Smooth muscle cell (in vitro differentiated cells): ENCODE results near the gene GAS2L1. TPM values are rescaled to one million over a fixed set of nuclear protein-coding genes. Genes with fewer than 3 reads are reported as not detected.

Source experiments
- DNase-seq: peaks from one replicate; lab custom pipeline; 2025; ENCODE audit not compliant: unreplicated experiment; lab: John Stamatoyannopoulos, UW
- H2AFZ ChIP-seq: fragments of 200-600 bp; sonication (generic); 2 replicates; pipeline ENCODE4 v1.6.0; 2016; ENCODE audit warnings: antibody characterized with exemption, low read depth, mild to moderate bottlenecking
- H3F3A ChIP-seq: fragments of 200-600 bp; sonication (generic); 2 replicates; pipeline ENCODE4 v1.6.0; 2017; ENCODE audit warnings: antibody characterized with exemption, low read depth
- H3K27ac ChIP-seq: fragments of 200-600 bp; sonication (generic); 2 replicates; pipeline ENCODE4 v1.5.1; 2016; ENCODE audit warnings: low read depth, mild to moderate bottlenecking
- H3K27me3 ChIP-seq: fragments of 200-600 bp; sonication (generic); 2 replicates; pipeline ENCODE4 v1.6.1; 2016; ENCODE audit warnings: low read depth, mild to moderate bottlenecking
- H3K36me3 ChIP-seq: fragments of 200-600 bp; sonication (generic); 2 replicates; pipeline ENCODE4 v1.5.1; 2016; ENCODE audit warnings: low read depth
- H3K4me1 ChIP-seq: fragments of 200-600 bp; sonication (generic); 2 replicates; pipeline ENCODE4 v1.5.1; 2016; ENCODE audit warnings: low read depth
- H3K4me2 ChIP-seq: fragments of 200-600 bp; sonication (generic); 2 replicates; pipeline ENCODE4 v1.6.0; 2016; ENCODE audit warnings: mild to moderate bottlenecking
- H3K4me3 ChIP-seq: fragments of 200-600 bp; sonication (generic); 2 replicates; pipeline ENCODE4 v1.5.1; 2016; ENCODE audit warnings: mild to moderate bottlenecking
- H3K79me2 ChIP-seq: fragments of 200-600 bp; sonication (generic); 2 replicates; pipeline ENCODE4 v1.6.0; 2016; ENCODE audit warnings: low read depth, mild to moderate bottlenecking
- H3K9ac ChIP-seq: fragments of 200-600 bp; sonication (generic); 2 replicates; pipeline ENCODE4 v1.6.0; 2016; ENCODE audit warnings: low read depth
- H3K9me3 ChIP-seq: fragments of 200-600 bp; sonication (generic); replicated peaks from 2 replicates; pipeline ENCODE4 v1.5.1; 2016; ENCODE audit warnings: low read depth
- H4K20me1 ChIP-seq: fragments of 200-600 bp; sonication (generic); 2 replicates; pipeline ENCODE4 v1.6.0; 2016; ENCODE audit warnings: low read depth
- WGBS: methylation state at CpG from one replicate; pipeline ENCODE4 v1.1.7; 2016; ENCODE audit warnings: low lambda C conversion rate; 5-methylcytosine and 5-hydroxymethylcytosine counted together
- polyA plus RNA-seq: library from polyadenylated mRNA; unstranded; fragments of >200 nt; fragmentation: Nextera tagmentation; extraction: Ambion mirVana; gene quantifications from 2 replicates; pipeline ENCODE4 v1.2.1, GENCODE V29; 2016
- total RNA-seq: library from RNA; depleted of rRNA; stranded (reverse); fragments of >200 nt; gene quantifications from 2 replicates; pipeline ENCODE4 v1.2.3, GENCODE V29; 2014
- TF ChIP-seq, protein P1 (sequence below): fragments of 200-600 bp; sonication (generic); IDR thresholded peaks from 2 replicates; pipeline ENCODE4 v1.5.1; 2017; ENCODE audit warnings: borderline replicate concordance, mild to moderate bottlenecking, antibody characterized with exemption; ENCODE audit not compliant: insufficient read depth, poor library complexity, severe bottlenecking

Gene GAS2L1
- total RNA-seq (7.8 TPM in 2 replicates), polyA plus RNA-seq (31.7 and 35.8 TPM in 2 replicates)

DNA sequence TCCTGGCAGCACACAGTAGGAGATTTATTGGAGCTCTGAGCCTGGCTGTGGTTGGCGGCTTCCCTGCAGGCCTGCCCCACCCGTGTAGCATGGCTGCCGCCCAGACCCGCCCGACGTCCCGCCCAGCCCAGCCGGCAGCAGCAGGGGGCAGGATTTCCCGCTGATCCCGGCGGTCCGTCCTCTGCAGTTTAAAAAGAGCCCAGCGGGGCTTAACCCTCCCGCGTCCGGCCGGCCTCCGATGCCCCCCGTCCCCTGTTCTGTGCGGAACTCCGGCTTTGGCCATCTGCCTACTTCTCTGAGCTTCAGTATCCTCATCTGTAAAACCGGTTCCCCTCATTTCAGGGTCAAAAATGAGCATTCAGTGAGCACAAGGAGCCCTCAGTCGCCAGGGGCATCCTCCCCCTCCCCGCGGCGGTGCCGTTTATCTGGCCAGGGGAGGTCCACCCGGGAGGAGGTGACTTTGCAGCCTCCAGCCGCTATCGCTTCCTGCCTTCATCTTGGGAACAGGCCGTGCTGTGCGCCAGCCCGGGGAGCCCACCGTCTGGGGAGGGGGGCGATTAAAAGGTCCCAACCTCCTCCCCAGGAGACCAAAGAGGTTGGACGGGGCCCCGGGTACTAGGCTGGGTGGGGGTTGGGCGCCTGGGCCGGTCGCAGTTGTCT lies at the start of gene GAS2L1:
GAS2L1 (plus strand) TSS at position 476 of the 660 bp plus-strand sequence. CDS start 1,456 bp downstream, outside the sequence.
- Histone ChIP-seq H3F3A (peaks cover under 1% of the 10 kb centered on the region), H3K36me3 (no peaks in the 10 kb centered on the region), H3K27ac (peak within 1 kb of the TSS; percentile 79), H3K4me3 (peak within 1 kb of the TSS; percentile 66), H3K79me2 (peaks cover 8% of the 10 kb centered on the region), H3K9ac (peak within 1 kb of the TSS; percentile 85), H3K27me3 (no peaks in the 10 kb centered on the region), H3K4me1 (peaks cover 7% of the 10 kb centered on the region), H2AFZ (peak within 1 kb of the TSS; percentile 77), H3K9me3 (no peaks in the 10 kb centered on the region), H4K20me1 (peaks cover 8% of the 10 kb centered on the region), H3K4me2 (peak within 1 kb of the TSS; percentile 89)
- peak; percentile 60 for DNase-seq
- TF ChIP-seq, protein P1, sequence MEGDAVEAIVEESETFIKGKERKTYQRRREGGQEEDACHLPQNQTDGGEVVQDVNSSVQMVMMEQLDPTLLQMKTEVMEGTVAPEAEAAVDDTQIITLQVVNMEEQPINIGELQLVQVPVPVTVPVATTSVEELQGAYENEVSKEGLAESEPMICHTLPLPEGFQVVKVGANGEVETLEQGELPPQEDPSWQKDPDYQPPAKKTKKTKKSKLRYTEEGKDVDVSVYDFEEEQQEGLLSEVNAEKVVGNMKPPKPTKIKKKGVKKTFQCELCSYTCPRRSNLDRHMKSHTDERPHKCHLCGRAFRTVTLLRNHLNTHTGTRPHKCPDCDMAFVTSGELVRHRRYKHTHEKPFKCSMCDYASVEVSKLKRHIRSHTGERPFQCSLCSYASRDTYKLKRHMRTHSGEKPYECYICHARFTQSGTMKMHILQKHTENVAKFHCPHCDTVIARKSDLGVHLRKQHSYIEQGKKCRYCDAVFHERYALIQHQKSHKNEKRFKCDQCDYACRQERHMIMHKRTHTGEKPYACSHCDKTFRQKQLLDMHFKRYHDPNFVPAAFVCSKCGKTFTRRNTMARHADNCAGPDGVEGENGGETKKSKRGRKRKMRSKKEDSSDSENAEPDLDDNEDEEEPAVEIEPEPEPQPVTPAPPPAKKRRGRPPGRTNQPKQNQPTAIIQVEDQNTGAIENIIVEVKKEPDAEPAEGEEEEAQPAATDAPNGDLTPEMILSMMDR = peak; percentile 51
- under 1% methylated on average over 40 of the region's 40 CpGs for WGBS

DNA sequence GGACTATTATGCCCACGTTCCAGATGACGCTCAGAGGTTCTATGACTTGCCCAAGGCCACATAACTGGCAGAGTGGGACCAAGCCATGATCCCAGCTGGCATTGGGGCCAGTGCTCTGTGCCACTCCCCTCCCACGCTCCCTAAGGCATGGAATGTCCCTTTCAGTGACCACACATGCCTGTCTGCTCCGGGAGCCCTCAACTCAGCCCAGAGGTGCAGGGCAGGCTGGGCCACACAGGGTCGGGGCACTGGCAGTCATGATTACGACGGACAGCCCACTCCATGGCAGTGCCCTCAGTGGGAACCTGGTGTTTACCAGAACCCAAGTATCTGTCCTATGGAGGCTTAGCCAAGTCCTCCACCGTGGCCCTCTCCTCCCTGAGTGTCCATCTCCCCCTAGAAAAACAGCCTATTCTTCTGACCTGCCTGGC lies 48.7 kb upstream of the GAS2L1 start:
- no peaks in the 10 kb centered on the region for H3K36me3 ChIP-seq
- H3K4me1 ChIP-seq = no peaks in the 10 kb centered on the region
- no peak overlapping the region for H3K4me2 ChIP-seq
- DNase-seq = no peak
- H3K79me2 ChIP-seq = no peaks in the 10 kb centered on the region
- H3K9me3 ChIP-seq = no peaks in the 10 kb centered on the region
- no peak overlapping the region for H3K27ac ChIP-seq
- TF ChIP-seq, protein P1 = no peak
- H3F3A ChIP-seq = no peaks in the 10 kb centered on the region
- H3K9ac ChIP-seq = no peak overlapping the region
- no peaks in the 10 kb centered on the region for H4K20me1 ChIP-seq
- no peaks in the 10 kb centered on the region for H3K27me3 ChIP-seq
- 69% methylated on average over 8 of the region's 8 CpGs for WGBS
- H2AFZ ChIP-seq = no peak overlapping the region
- no peak overlapping the region for H3K4me3 ChIP-seq

DNA sequence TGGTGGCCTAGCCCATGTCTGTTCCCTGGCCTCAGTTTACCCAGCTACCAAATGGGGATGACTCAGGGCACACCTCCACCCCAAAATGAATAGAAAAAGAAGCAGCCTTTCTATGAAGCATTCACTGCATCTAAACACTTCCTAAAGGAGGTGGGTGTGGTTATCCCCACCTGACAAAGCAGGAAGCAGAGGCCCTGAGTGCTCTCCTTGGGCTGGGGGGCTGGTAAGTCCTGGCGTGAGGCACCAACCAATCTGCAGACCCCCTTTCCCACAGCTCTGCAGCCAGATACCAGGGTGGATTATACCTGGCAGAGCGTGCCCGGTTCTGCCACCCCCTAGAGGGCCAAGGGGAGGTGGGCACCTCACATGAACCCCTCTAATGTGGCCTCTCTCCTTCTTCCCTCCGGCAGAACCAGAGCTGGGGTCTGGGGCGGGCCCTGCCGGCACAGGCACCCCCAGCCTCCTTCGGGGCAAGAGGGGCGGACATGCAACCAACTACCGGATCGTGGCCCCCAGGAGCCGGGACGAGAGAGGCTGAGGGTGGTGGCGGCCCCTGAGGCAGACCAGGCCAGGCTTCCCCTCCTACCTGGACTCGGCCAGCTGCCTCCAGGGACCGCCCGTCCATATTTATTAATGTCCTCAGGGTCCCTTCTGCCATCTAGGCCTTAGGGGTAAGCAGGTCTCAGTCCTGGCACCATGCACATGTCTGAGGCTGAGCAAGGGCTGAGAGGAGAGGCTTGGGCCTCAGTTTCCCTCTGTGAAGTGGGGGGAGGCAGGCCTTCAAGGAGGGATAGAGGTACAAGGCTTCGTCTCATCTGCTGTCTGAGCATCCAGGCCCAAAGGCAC lies 47.8 kb upstream of the GAS2L1 start:
- TF ChIP-seq, protein P1 = no peak
- H3F3A ChIP-seq = no peaks in the 10 kb centered on the region
- no peaks in the 10 kb centered on the region for H3K27me3 ChIP-seq
- H3K9ac ChIP-seq = no peak overlapping the region
- DNase-seq = no peak
- H3K36me3 ChIP-seq = no peaks in the 10 kb centered on the region
- H2AFZ ChIP-seq = no peak overlapping the region
- 97% methylated on average over 17 of the region's 17 CpGs for WGBS
- H4K20me1 ChIP-seq = no peaks in the 10 kb centered on the region
- no peaks in the 10 kb centered on the region for H3K79me2 ChIP-seq
- H3K27ac ChIP-seq = no peak overlapping the region
- H3K4me1 ChIP-seq = no peaks in the 10 kb centered on the region
- H3K4me2 ChIP-seq = no peak overlapping the region
- no peaks in the 10 kb centered on the region for H3K9me3 ChIP-seq
- H3K4me3 ChIP-seq = no peak overlapping the region
